Coronary artery (tissue), 2 donors: ENCODE data around the gene LMAN2.

Experiments used
- DNase-seq: peaks from one replicate; pipeline ENCODE4 v3.0.0-alpha.2; 2017; ENCODE audit warnings: low spot score
- H3K27ac ChIP-seq, 2 donors: fragments of 200-600 bp; sonication (generic); one replicate each; pipeline ENCODE4 v1.5.1; 2016 to 2019
- H3K4me3 ChIP-seq: fragments of 200-600 bp; sonication (generic); 2 replicates; pipeline ENCODE4 v1.5.1; 2016; ENCODE audit warnings: mild to moderate bottlenecking, moderate library complexity
- TF ChIP-seq, protein P1 (sequence below): fragments of 200-600 bp; sonication (generic); IDR thresholded peaks from one replicate; pipeline ENCODE4 v1.5.1; 2019; ENCODE audit warnings: antibody characterized with exemption

Gene LMAN2

DNA sequence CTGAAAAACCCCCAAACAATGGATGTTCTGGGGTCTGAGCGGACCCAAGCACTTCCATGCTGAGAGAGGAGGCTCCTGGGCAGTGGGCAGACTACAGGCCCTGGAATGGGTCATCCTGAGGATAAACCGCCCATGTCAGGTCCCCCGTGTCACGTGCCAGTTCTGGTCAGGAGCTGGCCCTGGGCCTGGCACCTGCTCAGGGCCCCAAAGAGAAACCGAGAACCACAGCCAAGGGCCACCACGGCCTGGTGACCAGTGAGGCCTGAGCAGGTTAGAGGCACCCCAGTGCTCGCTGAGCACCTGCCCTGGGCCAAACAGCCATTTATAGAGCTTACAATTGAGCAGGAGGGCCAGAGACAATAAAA lies 15.8 kb downstream of the LMAN2 start:
- no peak overlapping the region for H3K4me3 ChIP-seq
- no peak for DNase-seq
- TF ChIP-seq, protein P1, sequence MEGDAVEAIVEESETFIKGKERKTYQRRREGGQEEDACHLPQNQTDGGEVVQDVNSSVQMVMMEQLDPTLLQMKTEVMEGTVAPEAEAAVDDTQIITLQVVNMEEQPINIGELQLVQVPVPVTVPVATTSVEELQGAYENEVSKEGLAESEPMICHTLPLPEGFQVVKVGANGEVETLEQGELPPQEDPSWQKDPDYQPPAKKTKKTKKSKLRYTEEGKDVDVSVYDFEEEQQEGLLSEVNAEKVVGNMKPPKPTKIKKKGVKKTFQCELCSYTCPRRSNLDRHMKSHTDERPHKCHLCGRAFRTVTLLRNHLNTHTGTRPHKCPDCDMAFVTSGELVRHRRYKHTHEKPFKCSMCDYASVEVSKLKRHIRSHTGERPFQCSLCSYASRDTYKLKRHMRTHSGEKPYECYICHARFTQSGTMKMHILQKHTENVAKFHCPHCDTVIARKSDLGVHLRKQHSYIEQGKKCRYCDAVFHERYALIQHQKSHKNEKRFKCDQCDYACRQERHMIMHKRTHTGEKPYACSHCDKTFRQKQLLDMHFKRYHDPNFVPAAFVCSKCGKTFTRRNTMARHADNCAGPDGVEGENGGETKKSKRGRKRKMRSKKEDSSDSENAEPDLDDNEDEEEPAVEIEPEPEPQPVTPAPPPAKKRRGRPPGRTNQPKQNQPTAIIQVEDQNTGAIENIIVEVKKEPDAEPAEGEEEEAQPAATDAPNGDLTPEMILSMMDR = no peak
- H3K27ac ChIP-seq = no peak overlapping the region

DNA sequence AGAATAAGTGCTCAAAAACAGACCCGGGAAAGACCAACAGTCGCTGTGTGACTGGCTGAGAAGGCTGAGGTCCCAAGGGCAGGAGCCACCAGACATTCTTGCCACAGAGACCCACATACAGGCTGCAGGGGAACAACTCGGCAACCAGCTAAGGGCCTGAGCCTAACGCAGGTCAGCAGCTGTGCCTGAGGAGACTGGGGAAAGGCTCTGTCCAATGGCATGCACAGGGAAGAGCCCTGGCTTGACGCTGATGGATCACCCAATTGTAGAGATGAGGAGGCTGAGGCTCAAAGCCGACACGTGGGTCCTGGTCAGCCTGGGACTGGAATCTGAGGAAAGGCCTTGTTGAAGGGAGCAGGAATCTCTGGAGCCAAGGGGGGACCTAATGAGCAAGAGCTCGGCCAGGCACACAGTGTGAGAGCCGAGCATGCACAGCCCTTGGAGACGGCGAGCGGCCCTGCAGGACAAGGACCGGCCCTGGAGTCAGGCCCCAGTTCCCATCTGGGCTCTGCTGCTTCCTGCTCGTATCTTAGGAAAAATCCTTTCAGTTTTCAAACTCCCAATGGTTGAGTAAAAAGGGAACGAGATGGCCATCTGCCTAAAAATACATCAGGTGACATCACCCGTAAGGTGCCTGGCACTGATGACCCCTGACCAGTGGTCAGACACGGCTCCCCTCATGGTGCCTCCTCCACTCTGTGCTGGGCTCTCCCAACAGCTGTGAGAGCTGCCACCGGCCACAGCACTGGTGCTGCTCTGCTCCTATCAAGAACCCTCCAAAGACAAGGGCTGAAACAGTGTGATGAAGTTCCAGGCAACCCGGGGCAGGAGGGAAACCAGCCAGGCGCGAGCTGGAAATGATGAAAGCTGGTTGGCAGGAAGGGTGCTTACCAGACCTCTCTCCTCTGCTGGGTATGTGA lies 16.4 kb downstream of the LMAN2 start:
- TF ChIP-seq, protein P1 = no peak
- Histone ChIP-seq H3K27ac (no peak overlapping the region), H3K4me3 (no peak overlapping the region)
- DNase-seq = no peak

DNA sequence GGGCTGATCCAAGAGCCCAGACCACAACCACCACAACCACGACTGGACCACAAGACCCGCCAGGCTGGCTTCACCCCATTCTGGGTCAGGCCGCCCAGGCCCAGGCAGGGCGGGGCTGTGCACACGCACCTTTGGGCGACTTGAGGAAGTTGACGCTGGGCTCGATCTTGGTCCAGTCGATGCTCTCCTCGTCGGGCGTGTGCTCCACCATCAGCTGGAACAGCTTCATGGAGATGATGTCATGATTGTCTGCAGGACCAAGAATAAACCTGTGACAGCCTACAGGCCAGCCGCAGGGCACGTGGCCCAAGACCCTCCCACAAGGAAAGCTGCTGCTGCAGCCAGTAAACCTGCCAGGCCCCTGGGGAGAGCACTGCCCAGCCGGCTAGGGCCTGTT lies 17.3 kb downstream of the LMAN2 start:
- Histone ChIP-seq H3K27ac (no peak overlapping the region), H3K4me3 (no peak overlapping the region)
- DNase-seq = no peak
- TF ChIP-seq, protein P1 = no peak

DNA sequence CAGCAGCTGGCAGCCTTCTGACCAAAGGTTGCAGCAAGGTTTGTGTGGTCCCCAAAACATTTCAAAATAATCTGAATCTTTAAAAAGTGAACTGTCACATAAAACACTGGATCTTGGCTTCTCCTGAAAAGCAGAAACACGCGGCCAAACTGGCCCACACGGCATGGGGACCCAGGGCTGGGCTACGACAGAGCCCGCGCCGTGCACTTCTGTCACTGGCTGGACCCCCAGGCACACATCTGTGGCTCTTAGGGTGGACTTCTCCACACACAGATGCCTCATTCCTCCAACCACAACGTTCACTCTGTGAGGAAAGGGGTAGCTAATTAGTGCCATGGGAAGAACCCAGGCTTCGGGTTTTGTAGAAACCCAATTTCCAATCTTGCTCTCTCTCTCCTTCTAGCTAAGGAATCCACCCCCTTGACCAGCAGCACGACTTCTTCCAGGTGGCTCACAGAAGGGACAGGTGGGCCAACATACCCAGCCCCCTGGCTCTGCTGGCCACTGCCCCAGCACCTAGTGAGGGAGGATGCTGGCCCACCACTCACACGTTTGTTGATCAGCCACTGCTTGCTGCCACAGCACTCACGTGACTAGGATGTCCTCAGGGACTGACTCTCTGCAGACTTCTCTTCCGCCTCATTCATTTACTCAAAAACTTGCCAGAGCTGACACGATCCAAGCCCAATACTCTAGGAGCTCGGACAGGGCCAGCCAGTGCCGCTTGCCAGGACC lies 17.9 kb downstream of the LMAN2 start:
- DNase-seq = no peak
- Histone ChIP-seq H3K4me3 (no peak overlapping the region), H3K27ac (no peak overlapping the region)
- TF ChIP-seq, protein P1 = no peak

DNA sequence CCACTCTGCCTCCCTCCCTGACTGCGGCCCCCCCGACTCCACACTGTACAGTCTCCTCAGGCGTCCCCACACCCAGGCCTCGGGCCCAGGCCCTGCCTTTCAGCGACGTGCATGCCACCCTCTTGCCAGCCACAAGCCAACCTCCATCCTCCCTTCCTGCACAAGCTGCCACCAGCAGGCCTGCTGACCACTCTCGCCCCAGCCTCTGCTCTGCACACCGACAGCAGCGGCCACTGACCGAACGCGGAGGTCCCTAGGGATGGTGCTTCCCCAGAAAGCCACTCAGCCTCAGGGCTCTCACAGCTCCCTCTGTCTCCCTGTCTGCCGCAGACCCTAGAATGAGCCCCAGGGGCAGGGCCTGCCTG lies 18.6 kb downstream of the LMAN2 start:
- DNase-seq = no peak
- TF ChIP-seq, protein P1 = no peak
- Histone ChIP-seq H3K27ac (no peak overlapping the region), H3K4me3 (no peak overlapping the region)

DNA sequence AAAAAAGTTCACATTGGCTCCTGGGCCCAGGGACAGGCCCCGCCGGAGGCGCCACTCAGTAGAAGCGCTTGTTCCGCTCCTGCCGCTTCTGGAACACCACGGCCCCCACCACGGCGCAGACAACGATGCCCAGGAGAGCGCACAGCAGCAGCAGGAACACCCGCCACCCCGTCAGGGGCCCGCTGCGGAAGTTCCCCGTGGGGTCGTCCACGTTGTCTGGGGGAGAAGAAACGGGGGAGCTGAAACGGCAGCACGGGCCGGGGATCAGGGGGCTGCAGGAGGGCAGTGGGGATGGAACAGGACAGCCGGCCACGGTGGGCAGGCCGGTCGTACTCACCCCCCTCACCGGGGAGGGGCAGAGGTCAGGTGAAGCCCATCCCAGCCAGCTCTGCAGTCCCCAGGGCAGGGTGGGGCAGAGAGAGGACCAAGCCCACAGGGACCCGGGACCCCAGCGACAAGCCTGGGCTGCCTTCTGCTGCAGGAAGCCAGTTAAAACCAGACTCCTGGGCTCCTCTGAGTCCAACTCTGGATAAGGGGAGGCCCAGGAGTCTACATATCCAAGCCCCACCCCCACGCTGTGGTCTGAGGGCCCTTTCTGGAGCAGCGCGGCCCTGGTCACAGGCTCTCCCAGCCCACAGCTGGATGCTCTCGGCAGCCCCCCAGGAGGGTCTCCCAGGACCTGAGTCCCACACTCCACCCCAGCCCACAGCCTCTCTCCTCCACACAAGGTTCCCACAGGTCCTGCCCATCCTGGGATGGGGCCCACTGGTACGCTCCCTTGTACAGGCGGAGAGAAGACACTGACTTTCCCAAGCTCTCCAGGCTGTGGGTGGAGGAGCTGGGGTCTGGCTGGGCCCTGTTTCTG lies 19.2 kb downstream of the LMAN2 start:
- no peak overlapping the region for H3K27ac ChIP-seq
- TF ChIP-seq, protein P1 = no peak
- no peak for DNase-seq
- no peak overlapping the region for H3K4me3 ChIP-seq
